HEK293T (cell line): ENCODE data around the gene NPHP4.

Source experiments
- ARNT ChIP-seq: fragments of 450-650 bp; IDR thresholded peaks from 2 replicates; pipeline ENCODE4 v1.6.1; 2017; ENCODE audit warnings: mild to moderate bottlenecking
- ELF4 ChIP-seq: fragments of 450-650 bp; IDR thresholded peaks from 2 replicates; pipeline ENCODE4 v1.6.1; 2017; ENCODE audit warnings: antibody characterized with exemption
- FOXA1 ChIP-seq: fragments of 450-650 bp; IDR thresholded peaks from 2 replicates; pipeline ENCODE4 v1.6.1; 2016; ENCODE audit warnings: mild to moderate bottlenecking
- HDGF ChIP-seq: fragments of 450-650 bp; IDR thresholded peaks from 2 replicates; pipeline ENCODE4 v1.6.1; 2017; ENCODE audit warnings: antibody characterized with exemption, borderline replicate concordance
- L3MBTL2 ChIP-seq: fragments of 450-650 bp; conservative IDR thresholded peaks from 2 replicates; pipeline ENCODE4 v1.6.1; 2016; ENCODE audit warnings: mild to moderate bottlenecking
- LEF1 ChIP-seq: fragments of 450-650 bp; IDR thresholded peaks from 2 replicates; pipeline ENCODE4 v1.6.1; 2017; ENCODE audit warnings: mild to moderate bottlenecking, borderline replicate concordance
- SP1 ChIP-seq: fragments of 450-650 bp; IDR thresholded peaks from 2 replicates; pipeline ENCODE4 v1.6.1; 2017
- SUZ12 ChIP-seq: fragments of 450-650 bp; IDR thresholded peaks from 2 replicates; pipeline ENCODE4 v1.6.1; 2016; ENCODE audit warnings: mild to moderate bottlenecking
- TARDBP ChIP-seq: fragments of 450-650 bp; IDR thresholded peaks from 2 replicates; pipeline ENCODE4 v1.6.1; 2016
- ZNF384 ChIP-seq: fragments of 450-650 bp; IDR thresholded peaks from 2 replicates; pipeline ENCODE4 v1.6.1; 2016
- TF ChIP-seq, protein P1 (sequence below): fragments of 450-650 bp; IDR thresholded peaks from 2 replicates; pipeline ENCODE4 v1.6.1; 2016

DNA sequence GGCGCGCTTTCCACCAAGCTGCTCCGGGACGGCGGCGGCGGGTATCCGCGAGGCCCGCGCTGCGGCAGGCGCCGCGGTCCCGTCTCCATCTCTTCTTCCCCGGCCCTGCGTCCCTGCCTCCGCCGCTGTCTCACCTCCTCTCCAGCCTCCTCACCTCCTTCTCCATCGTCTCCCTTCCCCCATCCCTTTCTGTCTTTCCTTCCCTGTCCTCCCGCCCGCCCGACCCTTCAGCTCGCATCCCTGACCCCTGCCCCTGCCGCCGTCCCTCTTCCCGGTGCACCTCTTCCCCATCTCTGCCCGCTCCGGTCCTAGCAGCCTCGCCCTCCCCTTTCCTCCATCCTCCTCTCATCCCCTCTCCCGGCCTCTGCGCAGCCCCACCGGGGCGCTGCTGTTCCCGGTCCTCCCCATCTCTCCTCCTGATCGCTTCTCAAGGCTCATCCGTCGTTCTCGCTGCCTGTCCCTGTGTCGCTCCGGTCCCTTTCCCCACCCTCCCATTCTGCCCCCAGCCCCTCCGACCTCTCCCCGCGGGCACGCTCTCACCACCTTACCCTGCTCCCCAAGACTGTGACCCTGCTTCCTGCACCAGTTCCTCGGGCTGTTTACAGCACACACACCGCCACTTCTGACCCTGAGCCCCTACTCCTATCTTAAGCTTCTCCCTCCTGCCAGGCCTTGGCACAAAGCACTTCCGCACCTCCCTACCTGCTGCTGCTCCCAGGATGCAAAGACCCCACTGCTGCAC is 760 bp upstream of the NPHP4 start:
- TF ChIP-seq ARNT (no peak), SP1 (no peak), LEF1 (no peak), HDGF (no peak), L3MBTL2 (no peak), ZNF384 (no peak), ELF4 (no peak), SUZ12 (no peak), TARDBP (no peak), FOXA1 (no peak)
- TF ChIP-seq, protein P1, sequence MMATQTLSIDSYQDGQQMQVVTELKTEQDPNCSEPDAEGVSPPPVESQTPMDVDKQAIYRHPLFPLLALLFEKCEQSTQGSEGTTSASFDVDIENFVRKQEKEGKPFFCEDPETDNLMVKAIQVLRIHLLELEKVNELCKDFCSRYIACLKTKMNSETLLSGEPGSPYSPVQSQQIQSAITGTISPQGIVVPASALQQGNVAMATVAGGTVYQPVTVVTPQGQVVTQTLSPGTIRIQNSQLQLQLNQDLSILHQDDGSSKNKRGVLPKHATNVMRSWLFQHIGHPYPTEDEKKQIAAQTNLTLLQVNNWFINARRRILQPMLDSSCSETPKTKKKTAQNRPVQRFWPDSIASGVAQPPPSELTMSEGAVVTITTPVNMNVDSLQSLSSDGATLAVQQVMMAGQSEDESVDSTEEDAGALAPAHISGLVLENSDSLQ, result no peak
